HepG2 (cell line): ENCODE measurements around the gene OR6S1. TPM values are rescaled to one million over a fixed set of nuclear protein-coding genes. Genes with fewer than 3 reads are reported as not detected.

Experiments used
- ELK4 ChIP-seq: sonication (generic); formaldehyde crosslinking; IDR thresholded peaks from 2 replicates; pipeline ENCODE4 v1.9.0; 2021; ENCODE audit warnings: missing genetic modification reagents, borderline replicate concordance
- GATAD1 ChIP-seq: IDR thresholded peaks from 2 replicates; pipeline ENCODE4 v1.6.1; 2016; ENCODE audit warnings: missing genetic modification reagents, missing compliant biosample characterization
- KMT2A ChIP-seq: sonication (generic); formaldehyde crosslinking; IDR thresholded peaks from 2 replicates; pipeline ENCODE4 v1.4.0; 2020; ENCODE audit warnings: missing genetic modification reagents
- SMARCE1 ChIP-seq: fragments of 450-650 bp; IDR thresholded peaks from 2 replicates; pipeline ENCODE4 v1.6.1; 2017; ENCODE audit warnings: borderline replicate concordance
- ZBTB38 ChIP-seq: sonication (generic); formaldehyde crosslinking; IDR thresholded peaks from 2 replicates; pipeline ENCODE4 v1.5.1; 2020; ENCODE audit warnings: mild to moderate bottlenecking, missing genetic modification reagents
- ZBTB40 ChIP-seq, 2 experiments: fragments of 450-650 bp in 1 of 2; sonication (generic) in 1 of 2; formaldehyde crosslinking in 1 of 2; IDR thresholded peaks; 2 replicates each; pipeline versions ENCODE4 v1.6.1 to v1.8.0; 2016 to 2022; ENCODE audit warnings: antibody characterized with exemption in 1 of 2, mild to moderate bottlenecking in 1 of 2, missing genetic modification reagents in 1 of 2
- ZGPAT ChIP-seq: IDR thresholded peaks from 2 replicates; pipeline ENCODE4 v1.6.1; 2016; ENCODE audit warnings: mild to moderate bottlenecking
- ZNF280B ChIP-seq: sonication (generic); formaldehyde crosslinking; IDR thresholded peaks from 2 replicates; pipeline ENCODE4 v1.5.0; 2020; ENCODE audit warnings: missing genetic modification reagents, mild to moderate bottlenecking, borderline replicate concordance
- ZNF503 ChIP-seq: sonication (generic); formaldehyde crosslinking; IDR thresholded peaks from 2 replicates; pipeline ENCODE4 v1.4.0; 2020; ENCODE audit warnings: missing genetic modification reagents
- ZNF816 ChIP-seq: sonication (generic); formaldehyde crosslinking; IDR thresholded peaks from 2 replicates; pipeline ENCODE4 v1.8.0; 2022; ENCODE audit warnings: missing genetic modification reagents, mild to moderate bottlenecking, borderline replicate concordance
- polyA plus RNA-seq, 8 experiments: library from polyadenylated mRNA; depleted of rRNA in 3 of 8; stranded (reverse) in 7 of 8; unstranded in 1 of 8; fragments of >200 nt; fragmentation: Illumina TruSeq in 4 of 8; extraction: Trizol in 4 of 8; gene quantifications; 2 replicates each; pipeline versions ENCODE4 v1.2.1 to v1.2.3, GENCODE V29; 2011 to 2016; ENCODE audit warnings: low read depth in 4 of 8, missing spikeins in 1 of 8, mixed read lengths in 1 of 8; ENCODE audit not compliant: insufficient read depth in 1 of 8
- total RNA-seq, 5 experiments: library from RNA; depleted of rRNA; stranded (reverse); fragments of >200 nt; fragmentation: Illumina TruSeq; extraction: Trizol; gene quantifications; 2 replicates each; pipeline ENCODE4 v1.2.3, GENCODE V29; 2016; ENCODE audit warnings: low read depth in 1 of 5

Gene OR6S1
- total and polyA plus RNA-seq, 2 of the 13 experiments (the other 11 are each of a cell fraction or from before 2014, with no cell fraction given), result 0.09 TPM; not detected in 1

GRCh38 chr14:20613094-20614037, 28.1 kb downstream of the OR6S1 start (continued):
- no peak for TF ChIP-seq ZBTB40 (IDR thresholded peaks at IDR 0.05)
- peak; percentile 71; the same call in 1 of the 2 replicates for TF ChIP-seq ZBTB40 (CRISPR knock-in tag; IDR thresholded peaks at IDR 0.05)
- peak; percentile 80; the same call in 1 of the 2 replicates for TF ChIP-seq ZNF280B
- TF ChIP-seq GATAD1 (CRISPR knock-in tag), result peak; percentile 61
- peak; percentile 87; the same call in 1 of the 2 replicates for TF ChIP-seq ZNF503
- 0 out of 2 replicates have a peak, but pooled peaks have one; percentile 30 for TF ChIP-seq ELK4
- peak; percentile 68; the same call in 1 of the 2 replicates for TF ChIP-seq KMT2A (CRISPR knock-in tag)
- peak; percentile 70; the same call in 1 of the 2 replicates for TF ChIP-seq ZBTB38 (CRISPR knock-in tag)
- peak; percentile 90 for TF ChIP-seq ZNF816 (CRISPR knock-in tag)
- no peak for TF ChIP-seq SMARCE1
- peak; percentile 98 for TF ChIP-seq ZGPAT (CRISPR knock-in tag)
